ENCODE data around the gene ACP3.

GRCh38 chr3:132311316-132311715 is 5.9 kb upstream of the ACP3 start:
- TF ChIP-seq CTCF (IDR thresholded peaks at IDR 0.05) (no peak), POLR2A (IDR thresholded peaks at IDR 0.05) (no peak)

All from thyroid gland (tissue), 4 donors.